Stimulated activated CD8-positive, alpha-beta memory T cell treated with anti-CD3 and anti-CD28 coated beads, Interleukin-4, amount 100 ng/mL, for 4 hours (primary cell): ENCODE data around the gene PPARA.
"Not testable (repeated sequence)": the region's sequence is repeated elsewhere in the genome, so short reads cannot be mapped to it uniquely, and the experiment has no call there.

Experiments used
- DNase-seq, 2 donors: peaks; one replicate each; pipeline ENCODE4 v3.0.0-alpha.2; 2020; ENCODE audit warnings: low read depth in 2 of 2, low spot score in 1 of 2

The PPARA gene

GRCh38 chr22:46125816-46126765 is 24.2 kb upstream of the PPARA start:
- no peak for DNase-seq

GRCh38 chr22:46126853-46127385 is 23.4 kb upstream of the PPARA start:
- no peak for DNase-seq

- DNase-seq: no peak
Measured at GRCh38 chr22:46127556-46127955, 22.8 kb upstream of the PPARA start.

- no peak for DNase-seq
Measured at GRCh38 chr22:46128606-46129005, 21.7 kb upstream of the PPARA start.

- DNase-seq: no peak
Measured at GRCh38 chr22:46129390-46130041, 20.8 kb upstream of the PPARA start.

- no peak for DNase-seq
Measured at GRCh38 chr22:46131151-46131587, 19.2 kb upstream of the PPARA start.

GRCh38 chr22:46132193-46132829 is 18.0 kb upstream of the PPARA start:
- DNase-seq: not testable (repeated sequence)

- DNase-seq: no peak
Measured at GRCh38 chr22:46132830-46133587, 17.3 kb upstream of the PPARA start.

GRCh38 chr22:46133588-46133855 is 16.8 kb upstream of the PPARA start:
- no peak for DNase-seq

- DNase-seq: no peak
Measured at GRCh38 chr22:46134111-46134705, 16.1 kb upstream of the PPARA start.

- no peak for DNase-seq
Measured at GRCh38 chr22:46135611-46136485, 14.5 kb upstream of the PPARA start.

- DNase-seq: no peak
Measured at GRCh38 chr22:46136486-46137217, 13.7 kb upstream of the PPARA start.

GRCh38 chr22:46137218-46137766 is 13.0 kb upstream of the PPARA start:
- no peak for DNase-seq

GRCh38 chr22:46138058-46138797 is 12.1 kb upstream of the PPARA start:
- DNase-seq: no peak

- not testable (repeated sequence) for DNase-seq
Measured at GRCh38 chr22:46139417-46139816, 10.9 kb upstream of the PPARA start.

- DNase-seq: no peak
Measured at GRCh38 chr22:46139895-46140350, 10.4 kb upstream of the PPARA start.

- DNase-seq: no peak
Measured at GRCh38 chr22:46140989-46141928, 9.1 kb upstream of the PPARA start.
